NCI-H2227 treated with DMSO at 0.1 percent for 48 hours (cell line): Measurements from ENCODE around the gene RAB32.
"Not testable (repeated sequence)": the region's sequence is repeated elsewhere in the genome, so short reads cannot be mapped to it uniquely, and the experiment has no call there.

Source experiments
- DNase-seq: peaks from one replicate; lab custom pipeline; 2025; lab: John Stamatoyannopoulos, UW

The RAB32 gene

DNA sequence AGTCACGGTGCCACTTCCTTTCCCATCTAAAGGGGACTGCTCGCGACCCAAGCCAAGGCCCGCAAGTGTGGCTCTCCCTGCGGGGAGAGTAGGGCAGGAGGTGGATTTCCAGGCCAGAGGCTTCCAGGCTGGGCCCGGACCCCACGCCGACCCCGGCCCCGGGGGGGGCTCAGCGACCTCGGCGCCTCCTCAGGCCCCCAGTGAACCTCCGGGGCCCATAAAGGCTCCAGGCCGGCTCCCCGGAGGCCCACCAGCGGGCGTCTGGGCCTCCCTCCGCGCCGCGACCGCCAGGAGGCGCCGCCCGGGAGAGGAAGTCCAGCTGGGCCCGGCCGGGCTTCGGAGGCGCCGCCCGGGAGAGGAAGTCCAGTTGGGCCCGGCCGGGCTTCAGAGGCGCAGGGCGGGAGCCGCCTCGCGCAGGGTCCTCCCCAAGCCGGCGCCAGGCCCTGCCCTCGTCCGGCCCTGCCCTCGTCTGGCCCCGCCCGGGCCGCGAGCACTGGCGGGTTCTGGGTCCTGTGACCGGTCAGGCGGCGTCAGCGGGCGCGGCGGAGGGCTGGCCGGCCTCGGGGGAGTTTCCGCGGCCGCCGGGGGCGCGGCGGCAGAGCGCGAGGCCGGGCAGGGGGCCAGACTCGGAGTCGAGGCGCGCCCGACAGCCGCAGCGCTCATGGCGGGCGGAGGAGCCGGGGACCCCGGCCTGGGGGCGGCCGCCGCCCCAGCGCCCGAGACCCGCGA is at the start of gene RAB32:
TSS of gene RAB32 (plus strand) at position 623 of the 729 bp plus-strand sequence. CDS start at position 662, 39 bp downstream.
- DNase-seq = peak; percentile 31

- no peak for DNase-seq
Measured at GRCh38 chr6:146498309-146498708, 45.3 kb upstream of the RAB32 start.

GRCh38 chr6:146503096-146503495 is 40.5 kb upstream of the RAB32 start:
- no peak for DNase-seq

DNA sequence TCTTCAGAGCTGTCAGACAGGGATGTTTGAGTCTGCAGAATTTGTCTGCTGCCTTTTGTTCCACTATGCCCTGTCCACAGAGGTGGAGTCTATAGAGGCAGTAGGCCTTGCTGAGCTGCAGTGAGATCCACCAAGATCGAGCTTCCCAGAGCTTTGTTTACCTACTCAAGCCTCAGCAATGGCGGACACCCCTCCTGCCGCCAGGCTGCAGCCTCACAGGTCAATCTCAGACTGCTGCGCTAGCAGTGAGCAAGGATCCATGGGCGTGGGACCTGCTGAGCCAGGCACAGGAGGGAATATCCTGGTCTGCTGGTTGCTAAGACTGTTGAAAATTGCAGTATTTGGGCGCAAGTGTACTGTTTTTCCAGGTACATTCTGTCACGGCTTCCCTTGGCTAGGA is 28.4 kb upstream of the RAB32 start:
- no peak for DNase-seq

DNA sequence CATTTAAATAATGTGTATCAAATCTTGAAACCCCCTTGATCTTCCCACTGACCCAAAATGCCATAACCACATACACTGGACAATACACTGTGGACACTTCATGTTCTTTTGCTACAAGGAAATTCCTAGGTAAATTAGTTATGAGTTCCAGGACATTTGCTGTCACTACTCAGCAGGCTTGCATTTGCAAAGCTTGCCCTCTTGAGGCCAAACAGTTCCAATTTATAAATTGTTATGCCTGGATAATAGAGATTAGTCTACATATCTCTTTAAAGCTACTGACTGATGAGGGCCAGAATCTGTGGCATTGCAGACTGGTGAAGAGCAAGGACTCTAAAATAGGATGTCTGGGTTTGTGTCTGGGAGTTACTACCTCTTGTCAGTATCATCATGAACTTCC is 17.4 kb upstream of the RAB32 start:
- no peak for DNase-seq

GRCh38 chr6:146532702-146533101 is 10.9 kb upstream of the RAB32 start:
- no peak for DNase-seq

DNA sequence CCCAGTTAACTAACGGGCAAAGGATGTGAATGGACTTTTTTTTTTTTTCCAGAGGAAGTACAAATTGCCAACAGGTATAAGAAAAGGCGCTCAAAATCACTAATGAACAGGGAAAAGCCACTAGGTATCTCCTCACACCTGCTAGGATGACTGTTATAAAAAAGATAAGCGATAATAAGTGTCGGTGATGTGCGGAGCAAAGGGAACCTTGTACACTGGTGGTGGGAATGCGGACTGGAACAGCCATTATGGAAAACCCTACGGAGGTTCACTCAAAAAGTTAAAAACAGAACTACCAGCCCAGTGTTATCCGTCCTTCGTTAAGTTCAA is 787 bp upstream of the RAB32 start:
- peak; percentile 0 for DNase-seq

GRCh38 chr6:146543940-146544615 is 445 bp downstream of the RAB32 start:
- DNase-seq = peak; percentile 31

DNA sequence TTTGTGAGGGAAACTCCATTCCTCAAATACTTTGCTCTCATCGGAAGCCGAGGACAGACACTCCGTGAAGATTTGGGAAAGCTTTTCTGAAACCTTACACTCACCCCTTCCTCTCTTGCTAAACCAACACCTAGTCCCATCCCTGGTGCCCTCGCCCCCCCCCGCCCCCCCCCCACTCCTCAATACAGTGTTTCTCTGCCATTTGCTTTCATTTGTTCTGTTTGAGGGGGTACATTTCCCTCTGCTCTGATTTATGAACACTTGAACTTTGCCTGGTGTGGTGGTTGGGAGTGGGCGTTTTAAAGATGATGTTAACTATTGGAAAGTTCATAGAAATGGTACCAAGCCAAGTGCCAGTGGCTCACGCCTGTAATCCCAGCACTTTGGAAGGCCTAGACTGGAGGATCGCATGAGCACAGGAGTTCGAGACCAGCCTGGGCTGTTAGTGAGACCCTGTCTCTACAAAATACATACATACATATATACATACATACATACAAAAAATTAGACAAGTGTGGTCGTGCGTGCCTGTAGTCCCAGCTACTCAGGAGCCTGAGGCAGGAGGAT is 1.1 kb downstream of the RAB32 start:
- no peak for DNase-seq

GRCh38 chr6:146545581-146545980 is 1.9 kb downstream of the RAB32 start:
- no peak for DNase-seq

DNA sequence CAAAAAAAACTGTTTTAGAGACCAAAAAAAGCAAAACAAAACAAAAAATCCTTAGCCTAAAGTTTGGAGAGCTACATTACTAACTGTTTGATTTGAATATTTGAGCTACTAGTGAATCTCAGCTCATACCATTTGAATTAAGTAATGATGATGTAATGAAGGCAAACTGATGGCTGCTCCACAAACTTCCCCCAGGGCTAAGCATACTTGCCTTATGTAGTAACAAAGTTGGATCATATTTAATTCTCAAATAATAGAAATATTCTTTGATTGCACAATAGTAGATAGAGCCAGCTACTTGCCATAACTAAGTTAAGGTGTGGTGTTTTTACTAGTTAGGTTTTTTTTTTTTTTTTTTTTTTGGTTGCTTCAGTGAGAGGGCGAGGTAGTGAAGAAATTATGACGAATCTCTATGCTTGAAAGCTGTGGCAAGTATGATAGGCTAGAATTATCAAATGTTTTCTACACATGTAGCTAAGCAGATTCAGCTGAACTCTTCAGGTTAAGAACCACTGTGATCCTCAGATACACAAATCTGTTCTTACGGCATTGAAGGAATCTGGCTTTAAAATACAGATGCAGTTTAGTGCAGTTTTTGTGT is 2.9 kb downstream of the RAB32 start:
- no peak for DNase-seq

GRCh38 chr6:146547889-146548288 is 4.3 kb downstream of the RAB32 start:
- no peak for DNase-seq

GRCh38 chr6:146548898-146549374 is 5.3 kb downstream of the RAB32 start:
- no peak for DNase-seq

GRCh38 chr6:146550911-146551310 is 7.3 kb downstream of the RAB32 start:
- DNase-seq = no peak

DNA sequence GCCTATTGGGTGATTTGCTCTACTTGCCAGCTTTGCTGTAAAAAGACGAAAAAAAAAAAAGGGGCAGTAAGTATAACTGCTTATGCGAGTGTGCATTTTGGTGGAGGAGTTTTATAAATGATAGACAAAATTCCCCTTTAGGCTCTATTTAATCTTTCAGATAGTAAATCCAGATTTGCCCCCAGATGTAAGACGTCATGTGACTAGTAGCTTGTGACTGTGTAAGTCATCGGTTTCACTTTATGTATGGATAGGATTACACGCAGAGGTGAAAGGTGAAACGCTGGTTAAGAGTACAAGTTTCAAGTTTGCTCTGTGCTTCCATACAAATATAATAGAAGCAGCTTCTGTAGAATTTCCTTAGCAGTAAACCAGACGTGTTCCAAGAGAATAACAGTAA is 7.9 kb downstream of the RAB32 start:
- DNase-seq = no peak

DNA sequence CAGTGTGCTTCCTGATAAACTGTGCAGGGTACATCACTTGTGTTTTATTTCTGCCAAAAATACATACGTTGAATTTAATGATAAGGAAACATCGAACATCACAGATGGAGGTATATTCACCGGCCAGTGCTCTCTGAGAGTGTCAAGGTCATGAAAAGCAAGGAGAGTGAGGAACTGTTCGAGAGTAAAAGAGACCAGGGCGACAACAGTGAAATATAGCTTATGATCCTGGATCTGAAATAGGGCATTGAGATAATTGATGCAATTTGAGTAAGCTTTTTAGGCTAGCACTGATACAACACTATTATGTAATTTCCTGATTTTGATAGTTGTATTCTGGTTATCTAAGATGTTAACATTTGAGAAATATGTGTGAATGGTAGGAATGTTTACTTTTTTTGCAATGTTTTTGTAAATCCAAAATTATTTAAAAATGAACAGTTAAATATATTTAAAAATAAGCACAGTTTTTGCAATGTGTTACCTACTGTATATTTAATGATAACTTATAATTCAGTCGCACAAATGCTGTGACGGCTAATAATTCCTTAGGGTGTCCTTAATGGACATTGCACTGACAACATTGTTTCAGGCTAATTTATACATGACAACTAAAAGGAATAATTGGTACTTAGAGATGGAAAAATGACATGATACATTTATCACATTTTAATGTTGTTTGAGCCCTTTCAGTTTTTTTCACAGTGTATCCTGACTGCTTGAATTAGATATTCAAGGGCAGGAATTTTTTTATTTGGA is 9.9 kb downstream of the RAB32 start:
- DNase-seq = no peak

- no peak for DNase-seq
Measured at GRCh38 chr6:146560607-146561006, 17.0 kb downstream of the RAB32 start.

DNA sequence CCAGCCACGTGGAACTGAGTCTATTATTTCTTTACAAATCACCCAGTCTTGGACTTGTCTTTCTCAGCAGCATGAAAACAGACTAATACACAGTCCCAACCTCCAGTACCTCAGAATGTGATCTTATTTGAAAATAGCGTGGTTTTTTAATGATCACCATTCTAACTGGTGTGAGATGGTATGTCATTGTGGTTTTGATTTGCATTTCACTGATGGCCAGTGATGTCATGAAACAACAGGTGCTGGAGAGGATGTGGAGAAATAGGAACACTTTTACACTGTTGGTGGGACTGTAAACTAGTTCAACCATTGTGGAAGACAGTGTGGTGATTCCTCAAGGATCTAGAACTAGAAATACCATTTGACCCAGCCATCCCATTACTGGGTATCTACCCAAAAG is 23.0 kb downstream of the RAB32 start:
- not testable (repeated sequence) for DNase-seq

DNA sequence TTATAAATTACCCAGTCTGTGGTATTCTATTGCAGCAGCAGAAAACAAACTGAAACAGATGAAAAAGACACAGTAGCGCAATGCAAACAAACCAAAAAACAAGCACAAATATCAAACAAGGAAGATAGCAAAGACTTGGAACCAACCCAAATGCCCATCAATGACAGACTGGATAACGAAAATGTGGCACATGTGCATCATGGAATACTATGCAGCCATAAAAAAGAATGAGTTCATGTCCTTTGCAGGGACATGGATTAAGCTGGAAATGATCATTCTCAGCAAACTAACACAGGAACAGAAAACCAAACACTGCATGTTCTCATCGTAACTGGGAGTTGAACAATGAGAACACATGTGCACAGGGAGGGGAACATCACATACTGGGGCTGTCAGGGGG is 25.0 kb downstream of the RAB32 start:
- not testable (repeated sequence) for DNase-seq

DNA sequence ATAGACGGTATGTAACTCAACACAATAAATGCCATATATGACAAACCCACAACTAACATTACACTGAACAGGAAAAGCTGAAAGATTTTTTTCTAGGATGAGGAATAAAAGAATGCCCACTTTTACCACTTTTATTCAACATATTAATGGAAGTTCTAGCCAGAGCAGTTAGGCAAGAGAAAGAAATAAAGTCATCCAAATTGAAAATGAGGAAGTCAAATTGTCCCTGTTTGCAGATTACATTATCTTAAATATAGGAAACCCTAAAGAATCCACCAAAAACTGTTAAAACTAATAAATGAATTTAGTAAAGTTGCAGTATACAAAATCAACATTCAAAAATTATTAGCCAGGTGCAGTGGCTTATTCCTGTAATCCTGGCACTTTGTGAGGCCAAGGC is 30.6 kb downstream of the RAB32 start:
- DNase-seq = no peak

DNA sequence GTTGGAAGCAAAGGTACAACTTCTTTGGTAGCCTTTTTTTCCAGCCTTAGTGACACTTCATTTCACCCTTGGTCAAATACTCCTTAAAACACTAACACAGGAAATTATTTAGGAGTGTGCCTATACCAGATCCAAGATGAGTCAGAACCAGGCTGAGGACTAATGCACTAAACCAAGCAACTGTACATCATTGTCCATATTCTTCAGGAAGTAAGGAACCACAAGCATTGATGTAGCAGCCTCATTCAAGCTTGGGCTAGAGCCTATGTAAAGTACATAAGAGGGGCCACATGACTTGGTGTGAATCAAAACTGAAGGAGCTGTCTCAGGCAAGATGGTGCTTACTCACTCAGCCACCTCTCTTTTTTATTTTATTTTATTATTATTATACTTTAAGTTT is 34.4 kb downstream of the RAB32 start:
- DNase-seq = no peak

DNA sequence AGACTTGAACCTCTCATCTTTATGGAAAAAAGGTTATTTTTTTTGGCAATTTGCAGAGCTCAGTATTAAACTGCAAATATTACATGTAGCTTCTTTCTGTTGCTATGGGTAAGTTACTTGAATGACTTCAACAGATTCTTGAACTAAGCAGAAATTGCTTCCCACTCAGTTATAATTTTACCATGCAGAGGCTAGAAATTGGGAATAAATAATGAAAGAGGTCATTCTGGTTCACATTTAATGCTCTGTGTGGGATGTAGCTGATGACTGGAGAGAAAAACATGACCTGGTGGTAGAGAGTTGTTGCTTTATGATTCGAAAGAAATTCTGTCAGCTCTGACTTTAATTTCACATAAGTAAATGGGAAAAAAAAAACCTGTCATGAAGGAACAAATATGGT is 38.3 kb downstream of the RAB32 start:
- no peak for DNase-seq
